Lower leg skin (tissue), 4 donors: ENCODE data around the gene RNF144A. TPM values are rescaled to one million over a fixed set of nuclear protein-coding genes. Genes with fewer than 3 reads are reported as not detected.

ENCODE experiments used
- DNase-seq, 2 donors: peaks; one replicate each; pipeline ENCODE4 v3.0.0-alpha.2; 2019; ENCODE audit warnings: low spot score in 2 of 2
- H3K4me3 ChIP-seq: fragments of 200-600 bp; sonication (generic); 2 replicates; pipeline ENCODE4 v1.5.1; 2017; ENCODE audit warnings: mild to moderate bottlenecking, low read depth; ENCODE audit not compliant: poor library complexity, severe bottlenecking
- CTCF ChIP-seq, 3 donors: fragments of 450-650 bp; IDR thresholded peaks; one replicate each; pipeline ENCODE4 v1.5.1; 2016; ENCODE audit warnings: antibody characterized with exemption in 3 of 3, mild to moderate bottlenecking in 3 of 3, moderate library complexity in 2 of 3
- POLR2A ChIP-seq, 2 donors: fragments of 450-650 bp; IDR thresholded peaks; one replicate each; pipeline ENCODE4 v1.6.1; 2016 to 2017; ENCODE audit warnings: antibody characterized with exemption in 2 of 2, mild to moderate bottlenecking in 1 of 2, moderate library complexity in 1 of 2
- WGBS, 2 donors: methylation state at CpG; one replicate each; pipeline ENCODE4 v1.1.5; 2018; 5-methylcytosine and 5-hydroxymethylcytosine counted together
- intact Hi-C: fragments of 100-400 bp; cut with DNase I; formaldehyde crosslinking; loops from one replicate; pipeline ENCODE4 v1.15.0; 2023; ENCODE audit warnings: low total_unique reads
- total RNA-seq, 4 donors: library from RNA; depleted of rRNA; stranded (reverse); fragments of >200 nt; gene quantifications; one replicate each; pipeline ENCODE4 v1.1.0, GENCODE V29; 2016

Gene RNF144A
- total RNA-seq: 10 to 100 TPM in 1 of 4 donors, 1 to 10 TPM in 3; 5.2 to 10.9 (median 7.6) TPM

- intact Hi-C loops: loop anchor here (10.0 kb wide), 1 partner anchor 98 kb away; no protein-coding TSS in a partner anchor
- no peak for TF ChIP-seq POLR2A (IDR thresholded peaks at IDR 0.05)
- no peak for TF ChIP-seq CTCF (IDR thresholded peaks at IDR 0.05)
- DNase-seq: no peak
- H3K4me3 ChIP-seq: peak within 1 kb of the TSS; percentile 61
- WGBS, 2 donors: 5 to 16% methylated on average over 14 to 42 of the region's 90 CpGs
Measured at GRCh38 chr2:6917071-6917760, at the start of gene RNF144A. Gene RNF144A, plus strand, starts transcription at chr2:6917412. Its CDS starts 79,515 bp downstream, at chr2:6996927.

- 82 to 86% methylated on average over 2 of the region's 2 CpGs for WGBS, 2 donors
- DNase-seq: no peak
- TF ChIP-seq CTCF (IDR thresholded peaks at IDR 0.05) (no peak), POLR2A (IDR thresholded peaks at IDR 0.05) (no peak)
- H3K4me3 ChIP-seq: no peak overlapping the region
- intact Hi-C loops: no loop called here
Measured at GRCh38 chr2:6872394-6872793, 44.8 kb upstream of the RNF144A start.

- no peak for TF ChIP-seq CTCF (IDR thresholded peaks at IDR 0.05)
- TF ChIP-seq POLR2A (IDR thresholded peaks at IDR 0.05): no peak
- 94 to 98% methylated on average over 3 of the region's 3 CpGs for WGBS, 2 donors
- DNase-seq: no peak
- no peak overlapping the region for H3K4me3 ChIP-seq
- intact Hi-C loops: no loop called here
Measured at GRCh38 chr2:6874032-6874431, 43.2 kb upstream of the RNF144A start.

GRCh38 chr2:6876309-6876708 is 40.9 kb upstream of the RNF144A start:
- TF ChIP-seq POLR2A (IDR thresholded peaks at IDR 0.05) (no peak), CTCF (IDR thresholded peaks at IDR 0.05) (no peak)
- no peak overlapping the region for H3K4me3 ChIP-seq
- intact Hi-C loops: no loop called here
- 84 to 100% methylated on average over 1 of the region's 1 CpG for WGBS, 2 donors
- DNase-seq: no peak

- TF ChIP-seq CTCF (IDR thresholded peaks at IDR 0.05) (no peak), POLR2A (IDR thresholded peaks at IDR 0.05) (no peak)
- 34 to 37% methylated on average over 10 of the region's 10 CpGs for WGBS, 2 donors
- H3K4me3 ChIP-seq: peak within 1 kb of the TSS; percentile 27
- no peak for DNase-seq
- intact Hi-C loops: no loop called here
Measured at GRCh38 chr2:6877402-6878304, 39.6 kb upstream of the RNF144A start, which contains the start of gene RSAD2. Gene RSAD2, plus strand, starts transcription at chr2:6877777. Its CDS starts 24 bp downstream, at chr2:6877801.
